Stomach smooth muscle (tissue), 2 donors: ENCODE results near the gene PLA2G4A.
A peak's percentile ranks its signal among the peaks of the same experiment; 100 is the strongest.

ENCODE experiments used
- H3K27ac ChIP-seq: one replicate; pipeline ENCODE4 v1.7.0; 2013; ENCODE audit warnings: mild to moderate bottlenecking, low read length, inconsistent platforms
- H3K27me3 ChIP-seq, 2 donors: one replicate each; pipeline ENCODE4 v1.7.0; 2013; ENCODE audit warnings: low read length in 2 of 2; ENCODE audit not compliant: insufficient read depth in 2 of 2, control insufficient read depth in 1 of 2
- H3K36me3 ChIP-seq, 2 donors: one replicate each; pipeline ENCODE4 v1.7.0; 2013; ENCODE audit warnings: low read length in 2 of 2; ENCODE audit not compliant: control insufficient read depth in 2 of 2, insufficient read depth in 2 of 2
- H3K4me1 ChIP-seq: one replicate; pipeline ENCODE4 v1.7.0; 2013; ENCODE audit warnings: low read length; ENCODE audit not compliant: control insufficient read depth, insufficient read depth
- H3K4me3 ChIP-seq, 2 donors: one replicate each; pipeline ENCODE4 v1.7.0; 2013; ENCODE audit warnings: low read length in 2 of 2
- H3K9ac ChIP-seq, 2 donors: one replicate each; pipeline ENCODE4 v1.7.0; 2013; ENCODE audit warnings: low read length in 2 of 2, mild to moderate bottlenecking in 1 of 2
- H3K9me3 ChIP-seq, 2 donors: one replicate each; pipeline ENCODE4 v1.7.0; 2013; ENCODE audit warnings: low read length in 2 of 2; ENCODE audit not compliant: control insufficient read depth in 2 of 2
- donor health status: healthy.
- donor health status: Pancreatic carcinoma.

Gene PLA2G4A

GRCh38 chr1:186894415-186894814 lies 65.7 kb downstream of the PLA2G4A start:
- H3K27me3 ChIP-seq = no peaks in the 10 kb centered on the region
- no peak overlapping the region for H3K9ac ChIP-seq
- no peaks in the 10 kb centered on the region for H3K36me3 ChIP-seq
- H3K27ac ChIP-seq = no peak overlapping the region
- H3K4me3 ChIP-seq = no peak overlapping the region
- H3K4me1 ChIP-seq = peaks cover 6% of the 10 kb centered on the region
- H3K9me3 ChIP-seq = no peaks in the 10 kb centered on the region

GRCh38 chr1:186896211-186896610 lies 67.5 kb downstream of the PLA2G4A start:
- no peak overlapping the region for H3K4me3 ChIP-seq
- no peaks in the 10 kb centered on the region for H3K9me3 ChIP-seq
- H3K4me1 ChIP-seq = peaks cover 6% of the 10 kb centered on the region
- no peak overlapping the region for H3K27ac ChIP-seq
- no peaks in the 10 kb centered on the region for H3K27me3 ChIP-seq
- H3K36me3 ChIP-seq = no peaks in the 10 kb centered on the region
- H3K9ac ChIP-seq = no peak overlapping the region

DNA sequence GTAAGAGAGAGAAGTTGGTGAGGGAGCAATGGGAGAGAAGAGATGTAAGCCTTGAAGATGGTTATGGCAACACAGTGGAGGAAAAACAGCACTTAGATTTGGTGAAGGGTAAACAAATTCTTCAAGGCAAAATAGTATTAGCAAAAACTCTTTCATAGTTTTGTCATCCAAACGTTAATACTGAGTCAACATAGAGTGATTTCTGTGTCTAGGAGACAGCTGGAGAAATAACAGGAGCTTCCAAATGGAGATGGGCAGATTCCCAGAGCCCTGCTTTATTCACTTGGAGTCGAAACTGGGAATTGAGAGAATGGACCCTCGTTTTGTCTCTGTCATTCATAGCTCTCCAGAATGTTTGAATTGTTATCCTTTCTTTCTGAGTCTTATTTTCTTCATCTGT lies 68.3 kb downstream of the PLA2G4A start:
- peak overlapping the region; percentile 7 for H3K27ac ChIP-seq
- no peaks in the 10 kb centered on the region for H3K36me3 ChIP-seq
- H3K9me3 ChIP-seq = no peaks in the 10 kb centered on the region
- H3K9ac ChIP-seq = no peak overlapping the region
- H3K27me3 ChIP-seq = no peaks in the 10 kb centered on the region
- H3K4me1 ChIP-seq = peaks cover 6% of the 10 kb centered on the region
- H3K4me3 ChIP-seq = no peak overlapping the region

- Histone ChIP-seq H3K36me3 (no peaks in the 10 kb centered on the region), H3K9me3 (no peaks in the 10 kb centered on the region), H3K4me1 (peaks cover 6% of the 10 kb centered on the region), H3K27ac (no peak overlapping the region), H3K4me3 (no peak overlapping the region), H3K27me3 (no peaks in the 10 kb centered on the region), H3K9ac (no peak overlapping the region)
Observed at GRCh38 chr1:186899577-186899976, 70.8 kb downstream of the PLA2G4A start.

DNA sequence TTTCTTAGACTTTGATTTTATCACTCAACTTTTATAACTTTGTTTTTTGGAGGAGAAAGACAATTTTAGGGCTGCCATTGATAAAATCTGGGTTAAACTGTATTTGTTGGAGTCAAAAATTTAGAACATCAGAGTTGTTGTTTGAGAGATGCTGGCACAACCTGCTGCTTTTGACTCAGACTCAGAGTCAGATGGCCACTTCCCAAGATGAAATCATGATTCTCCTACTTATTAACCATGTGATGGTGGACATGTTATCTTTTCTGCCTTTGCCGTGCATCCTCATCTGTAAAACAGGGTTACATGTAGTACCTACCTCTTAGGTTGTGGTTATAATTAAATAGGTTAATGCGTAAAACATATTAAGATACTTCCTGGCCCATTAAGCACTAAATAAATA lies 71.2 kb downstream of the PLA2G4A start:
- no peak overlapping the region for H3K9ac ChIP-seq
- H3K9me3 ChIP-seq = no peaks in the 10 kb centered on the region
- H3K27ac ChIP-seq = no peak overlapping the region
- no peaks in the 10 kb centered on the region for H3K27me3 ChIP-seq
- H3K36me3 ChIP-seq = no peaks in the 10 kb centered on the region
- H3K4me1 ChIP-seq = peaks cover 6% of the 10 kb centered on the region
- no peak overlapping the region for H3K4me3 ChIP-seq

DNA sequence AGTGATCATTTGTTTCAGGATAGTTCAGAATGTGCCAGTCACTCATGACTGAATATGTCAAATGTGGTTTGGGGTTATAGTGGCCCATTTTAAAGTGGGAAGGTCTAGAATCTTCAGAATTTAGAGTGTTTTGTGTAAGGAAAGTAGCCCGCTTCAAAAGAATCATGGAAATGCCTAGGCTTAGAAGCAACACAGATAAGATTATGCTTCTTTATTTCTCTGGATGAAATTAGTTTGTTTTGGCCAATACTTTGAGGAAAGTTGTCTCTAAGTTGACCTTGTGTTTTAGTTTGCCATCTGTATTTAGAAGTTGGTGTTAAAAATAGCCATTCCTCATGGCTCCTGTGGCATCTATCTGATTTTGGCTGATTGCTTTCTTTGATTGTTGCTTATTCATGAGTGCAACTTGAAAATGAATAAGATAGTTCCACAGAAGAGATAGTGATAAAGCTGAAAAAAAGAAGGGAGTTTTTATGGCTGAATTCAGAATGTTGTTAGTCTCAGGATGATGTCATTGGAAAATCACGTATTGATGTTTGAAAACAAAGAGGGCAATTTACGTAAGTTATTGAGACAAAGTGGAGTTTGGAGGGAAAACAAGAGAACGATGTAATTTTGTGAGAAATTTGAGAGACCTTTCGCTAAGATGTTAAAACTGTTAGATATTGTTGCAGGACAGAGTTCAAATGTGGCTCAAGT lies 71.9 kb downstream of the PLA2G4A start:
- H3K9ac ChIP-seq = no peak overlapping the region
- H3K4me1 ChIP-seq = peaks cover 6% of the 10 kb centered on the region
- no peaks in the 10 kb centered on the region for H3K9me3 ChIP-seq
- no peak overlapping the region for H3K27ac ChIP-seq
- no peak overlapping the region for H3K4me3 ChIP-seq
- no peaks in the 10 kb centered on the region for H3K27me3 ChIP-seq
- no peaks in the 10 kb centered on the region for H3K36me3 ChIP-seq

- Histone ChIP-seq H3K4me1 (peaks cover 3% of the 10 kb centered on the region), H3K4me3 (no peak overlapping the region), H3K36me3 (no peaks in the 10 kb centered on the region), H3K9me3 (no peaks in the 10 kb centered on the region), H3K27me3 (no peaks in the 10 kb centered on the region), H3K9ac (no peak overlapping the region), H3K27ac (no peak overlapping the region)
Observed at GRCh38 chr1:186901631-186902030, 72.9 kb downstream of the PLA2G4A start.

- no peak overlapping the region for H3K27ac ChIP-seq
- no peaks in the 10 kb centered on the region for H3K9me3 ChIP-seq
- no peaks in the 10 kb centered on the region for H3K27me3 ChIP-seq
- no peaks in the 10 kb centered on the region for H3K4me1 ChIP-seq
- no peak overlapping the region for H3K4me3 ChIP-seq
- no peak overlapping the region for H3K9ac ChIP-seq
- no peaks in the 10 kb centered on the region for H3K36me3 ChIP-seq
Observed at GRCh38 chr1:186903374-186904136, 74.8 kb downstream of the PLA2G4A start.

GRCh38 chr1:186904361-186904760 lies 75.6 kb downstream of the PLA2G4A start:
- Histone ChIP-seq H3K9ac (no peak overlapping the region), H3K27me3 (no peaks in the 10 kb centered on the region), H3K4me3 (no peak overlapping the region), H3K9me3 (no peaks in the 10 kb centered on the region), H3K36me3 (no peaks in the 10 kb centered on the region), H3K27ac (no peak overlapping the region), H3K4me1 (no peaks in the 10 kb centered on the region)

DNA sequence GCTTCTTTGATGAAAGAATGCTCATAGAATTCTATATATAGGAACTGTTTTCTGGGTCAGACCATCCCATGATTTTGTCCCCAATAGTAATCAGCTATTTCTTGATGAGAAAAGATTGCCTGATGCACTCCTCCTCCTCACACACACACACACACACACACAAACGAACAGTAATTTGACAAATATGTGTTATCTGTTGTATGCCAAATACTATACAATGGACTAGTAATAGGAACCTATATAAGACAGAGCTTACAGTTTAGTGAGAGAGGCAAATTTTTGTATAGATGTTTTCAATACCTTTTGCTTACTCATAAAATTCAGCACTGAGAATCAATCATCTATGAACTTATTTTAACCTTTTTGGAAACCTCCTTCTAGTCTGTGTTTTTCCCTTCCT lies 76.8 kb downstream of the PLA2G4A start:
- H3K4me1 ChIP-seq = no peaks in the 10 kb centered on the region
- H3K27ac ChIP-seq = no peak overlapping the region
- no peaks in the 10 kb centered on the region for H3K36me3 ChIP-seq
- no peak overlapping the region for H3K9ac ChIP-seq
- no peaks in the 10 kb centered on the region for H3K9me3 ChIP-seq
- no peaks in the 10 kb centered on the region for H3K27me3 ChIP-seq
- no peak overlapping the region for H3K4me3 ChIP-seq

DNA sequence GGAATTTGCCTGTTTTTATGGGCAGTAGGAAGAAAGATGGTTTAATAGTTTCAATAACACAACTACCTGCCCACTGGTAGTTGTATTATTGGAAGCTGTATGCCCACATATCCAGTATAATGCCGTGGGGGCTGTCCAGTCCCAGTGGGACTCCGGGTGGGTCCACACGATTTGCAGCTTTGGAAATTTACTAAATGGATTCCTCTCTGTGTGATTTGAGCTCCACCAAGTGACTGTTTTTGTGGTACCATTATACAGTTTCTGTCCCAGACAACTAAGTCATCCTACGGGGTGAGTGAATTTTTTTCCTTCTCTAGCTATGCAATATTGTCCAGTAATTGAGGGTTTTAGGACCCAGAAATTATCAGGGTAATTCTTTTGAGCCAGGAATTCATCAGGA lies 86.8 kb downstream of the PLA2G4A start:
- Histone ChIP-seq H3K4me3 (no peak overlapping the region), H3K36me3 (peaks cover 2 to 9% of the 10 kb centered on the region in 2 donors), H3K4me1 (no peaks in the 10 kb centered on the region), H3K27me3 (no peaks in the 10 kb centered on the region), H3K9me3 (no peaks in the 10 kb centered on the region), H3K9ac (no peak overlapping the region), H3K27ac (no peak overlapping the region)
